GM12872 (cell line): Measurements from ENCODE around the gene PIEZO2.

Experiments
- CTCF ChIP-seq: IDR thresholded peaks from 3 replicates; pipeline ENCODE4 v1.5.1; 2011; ENCODE audit warnings: low read depth, mild to moderate bottlenecking, low read length, moderate library complexity; ENCODE audit not compliant: insufficient read depth

PIEZO2 gene

GRCh38 chr18:10841203-10841602 is 308.2 kb downstream of the PIEZO2 start:
- no peak for TF ChIP-seq CTCF

GRCh38 chr18:10840743-10841142 is 308.6 kb downstream of the PIEZO2 start:
- no peak for TF ChIP-seq CTCF

- no peak for TF ChIP-seq CTCF
Measured at GRCh38 chr18:10839421-10839820, 309.9 kb downstream of the PIEZO2 start.

- no peak for TF ChIP-seq CTCF
Measured at GRCh38 chr18:10838553-10838952, 310.8 kb downstream of the PIEZO2 start.

- no peak for TF ChIP-seq CTCF
Measured at GRCh38 chr18:10834128-10834815, 315.1 kb downstream of the PIEZO2 start.

- TF ChIP-seq CTCF: no peak
Measured at GRCh38 chr18:10833656-10834055, 315.7 kb downstream of the PIEZO2 start.

- no peak for TF ChIP-seq CTCF
Measured at GRCh38 chr18:10826400-10826799, 323.0 kb downstream of the PIEZO2 start.
